Keratinocyte (primary cell): Measurements from ENCODE around the gene PAQR6. TPM values are rescaled to one million over a fixed set of nuclear protein-coding genes. Genes with fewer than 3 reads are reported as not detected.

ENCODE experiments used
- DNase-seq: peaks from one replicate; pipeline ENCODE4 v3.0.0-alpha.2; 2011; ENCODE audit warnings: low read depth, missing footprints, low spot score
- FAIRE-seq: peaks from 2 replicates; lab custom pipeline; 2011; peaks lifted over from hg19 to GRCh38; lab: Jason Lieb, UNC
- H2AFZ ChIP-seq: 2 replicates; pipeline ENCODE4 v1.6.0; 2012; ENCODE audit warnings: low read length, control low read depth, inconsistent platforms; ENCODE audit not compliant: control insufficient read depth
- H3K27ac ChIP-seq: 2 replicates; pipeline ENCODE4 v1.5.1; 2011; ENCODE audit warnings: low read length; ENCODE audit not compliant: control insufficient read depth, insufficient read depth
- H3K27me3 ChIP-seq: 3 replicates; pipeline ENCODE4 v1.6.0; 2011; ENCODE audit warnings: low read length; ENCODE audit not compliant: control insufficient read depth, insufficient read depth; ENCODE audit errors: extremely low read depth
- H3K36me3 ChIP-seq, 2 experiments: 2 replicates in 1 of 2; 3 replicates in 1 of 2; pipeline ENCODE4 v1.5.1; 2011; ENCODE audit warnings: low read length in 2 of 2, mild to moderate bottlenecking in 1 of 2; ENCODE audit not compliant: control insufficient read depth in 2 of 2, insufficient read depth in 2 of 2; ENCODE audit errors: extremely low read depth in 1 of 2
- H3K4me1 ChIP-seq: 3 replicates; pipeline ENCODE4 v1.5.1; 2011; ENCODE audit warnings: low read length; ENCODE audit not compliant: control insufficient read depth, insufficient read depth; ENCODE audit errors: extremely low read depth
- H3K4me2 ChIP-seq: 3 replicates; pipeline ENCODE4 v1.6.0; 2011; ENCODE audit warnings: low read depth, low read length; ENCODE audit not compliant: control insufficient read depth, insufficient read depth; ENCODE audit errors: extremely low read depth
- H3K4me3 ChIP-seq, 3 experiments: fragments of 200-600 bp in 1 of 3; sonication (generic) in 1 of 3; 2 replicates in 2 of 3; 3 replicates in 1 of 3; pipeline ENCODE4 v1.5.1; 2011 to 2016; ENCODE audit warnings: low read length in 3 of 3, mild to moderate bottlenecking in 3 of 3, control low read depth in 2 of 3, inconsistent platforms in 1 of 3, low read depth in 1 of 3, mixed read lengths in 1 of 3, mixed run types in 1 of 3, moderate library complexity in 1 of 3; ENCODE audit not compliant: control insufficient read depth in 2 of 3, insufficient read depth in 2 of 3; ENCODE audit errors: extremely low read depth in 1 of 3
- H3K79me2 ChIP-seq: 2 replicates; pipeline ENCODE4 v1.6.0; 2012; ENCODE audit warnings: low read length; ENCODE audit not compliant: control insufficient read depth, insufficient read depth
- H3K9ac ChIP-seq: 3 replicates; pipeline ENCODE4 v1.6.0; 2011; ENCODE audit warnings: low read length; ENCODE audit not compliant: control insufficient read depth, insufficient read depth; ENCODE audit errors: extremely low read depth
- H3K9me1 ChIP-seq: 3 replicates; pipeline ENCODE4 v1.6.0; 2011; ENCODE audit warnings: low read length; ENCODE audit not compliant: control insufficient read depth, insufficient read depth; ENCODE audit errors: extremely low read depth
- H3K9me3 ChIP-seq: 2 replicates; pipeline ENCODE4 v1.5.1; 2012; ENCODE audit warnings: low read depth, low read length; ENCODE audit not compliant: control insufficient read depth
- H4K20me1 ChIP-seq: 3 replicates; pipeline ENCODE4 v1.6.0; 2011; ENCODE audit warnings: low read length; ENCODE audit not compliant: control insufficient read depth, insufficient read depth; ENCODE audit errors: extremely low read depth
- EZH2 ChIP-seq: IDR thresholded peaks from one replicate; pipeline ENCODE4 v1.6.1; 2012; ENCODE audit warnings: inconsistent platforms, mild to moderate bottlenecking, low read length, moderate library complexity
- dilution Hi-C: fragments of 300-500 bp; cut with MboI; formaldehyde crosslinking; loops from one replicate; pipeline ENCODE4 v1.7.0; 2020; ENCODE audit warnings: low sequenced_read_pairs; ENCODE audit not compliant: extremely low pct_ligation_motif_present
- polyA plus RNA-seq, 5 experiments: library from polyadenylated mRNA; depleted of rRNA in 3 of 5; stranded (reverse) in 3 of 5; stranded (forward) in 1 of 5; unstranded in 1 of 5; fragments of >200 nt; gene quantifications; 1 replicate in 1 of 5; 2 replicates in 3 of 5; 3 replicates in 1 of 5; pipeline versions ENCODE4 v1.2.1 to v1.2.3, GENCODE V29; 2011 to 2012; ENCODE audit warnings: missing spikeins in 2 of 5, low read depth in 1 of 5, low replicate concordance in 1 of 5
- TF ChIP-seq, protein P1 (sequence below), 3 experiments: IDR thresholded peaks in 1 of 3; conservative IDR thresholded peaks in 1 of 3; optimal IDR thresholded peaks in 1 of 3; 2 replicates in 2 of 3; 3 replicates in 1 of 3; pipeline versions ENCODE3 to v1.5.1; 2011; ENCODE audit warnings: low read length in 3 of 3, mild to moderate bottlenecking in 3 of 3, moderate library complexity in 2 of 3, control low read depth in 1 of 3, inconsistent platforms in 1 of 3; ENCODE audit not compliant: insufficient read depth in 2 of 3; ENCODE audit errors: extremely low read depth in 1 of 3

PAQR6 gene
- polyA plus RNA-seq, 1 donor (not counting 4 experiments of a cell fraction or from before 2014, with no cell fraction given): 1.00 TPM

DNA sequence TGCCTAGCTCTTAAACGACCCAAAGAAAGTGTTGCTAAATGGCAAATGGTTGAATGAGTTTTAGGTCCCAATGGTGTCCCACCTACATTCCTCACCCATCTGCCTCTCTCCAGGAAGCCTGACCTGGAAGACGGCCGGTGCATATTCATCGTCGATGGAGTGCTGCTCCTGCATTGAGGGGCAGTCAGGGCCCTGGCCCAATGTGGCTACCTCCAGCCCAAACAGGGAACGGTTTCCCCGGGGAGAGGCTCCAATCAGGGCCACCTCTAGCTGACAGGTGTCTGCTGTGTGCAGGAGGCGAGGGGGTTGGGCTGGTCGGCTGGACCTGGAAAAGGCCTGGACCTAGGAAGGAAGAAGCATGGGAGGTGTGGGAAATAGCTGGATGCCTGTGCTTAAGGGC lies 46.0 kb upstream of the PAQR6 start:
- Histone ChIP-seq H3K4me3 (no peak overlapping the region), H4K20me1 (no peaks in the 10 kb centered on the region), H3K9me1 (no peaks in the 10 kb centered on the region), H3K27me3 (no peaks in the 10 kb centered on the region), H3K4me1 (peaks cover 8% of the 10 kb centered on the region), H3K79me2 (peaks cover 2% of the 10 kb centered on the region), H3K27ac (no peak overlapping the region), H3K9me3 (no peaks in the 10 kb centered on the region), H3K9ac (no peak overlapping the region), H2AFZ (no peak overlapping the region), H3K36me3 (peaks cover 0 to 14% of the 10 kb centered on the region in 2 experiments), H3K4me2 (no peak overlapping the region)
- no peak for TF ChIP-seq EZH2
- TF ChIP-seq, protein P1, sequence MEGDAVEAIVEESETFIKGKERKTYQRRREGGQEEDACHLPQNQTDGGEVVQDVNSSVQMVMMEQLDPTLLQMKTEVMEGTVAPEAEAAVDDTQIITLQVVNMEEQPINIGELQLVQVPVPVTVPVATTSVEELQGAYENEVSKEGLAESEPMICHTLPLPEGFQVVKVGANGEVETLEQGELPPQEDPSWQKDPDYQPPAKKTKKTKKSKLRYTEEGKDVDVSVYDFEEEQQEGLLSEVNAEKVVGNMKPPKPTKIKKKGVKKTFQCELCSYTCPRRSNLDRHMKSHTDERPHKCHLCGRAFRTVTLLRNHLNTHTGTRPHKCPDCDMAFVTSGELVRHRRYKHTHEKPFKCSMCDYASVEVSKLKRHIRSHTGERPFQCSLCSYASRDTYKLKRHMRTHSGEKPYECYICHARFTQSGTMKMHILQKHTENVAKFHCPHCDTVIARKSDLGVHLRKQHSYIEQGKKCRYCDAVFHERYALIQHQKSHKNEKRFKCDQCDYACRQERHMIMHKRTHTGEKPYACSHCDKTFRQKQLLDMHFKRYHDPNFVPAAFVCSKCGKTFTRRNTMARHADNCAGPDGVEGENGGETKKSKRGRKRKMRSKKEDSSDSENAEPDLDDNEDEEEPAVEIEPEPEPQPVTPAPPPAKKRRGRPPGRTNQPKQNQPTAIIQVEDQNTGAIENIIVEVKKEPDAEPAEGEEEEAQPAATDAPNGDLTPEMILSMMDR (optimal IDR thresholded peaks at IDR 0.05 in 1 of 3, IDR thresholded peaks at IDR 0.05 in 1 of 3, conservative IDR thresholded peaks at IDR 0.05 in 1 of 3; ENCODE audit: extremely low read depth in 1 of 3, insufficient read depth in 2 of 3, low read length in 3 of 3): no peak
- no peak for FAIRE-seq
- dilution Hi-C loops: no loop called here
- no peak for DNase-seq

DNA sequence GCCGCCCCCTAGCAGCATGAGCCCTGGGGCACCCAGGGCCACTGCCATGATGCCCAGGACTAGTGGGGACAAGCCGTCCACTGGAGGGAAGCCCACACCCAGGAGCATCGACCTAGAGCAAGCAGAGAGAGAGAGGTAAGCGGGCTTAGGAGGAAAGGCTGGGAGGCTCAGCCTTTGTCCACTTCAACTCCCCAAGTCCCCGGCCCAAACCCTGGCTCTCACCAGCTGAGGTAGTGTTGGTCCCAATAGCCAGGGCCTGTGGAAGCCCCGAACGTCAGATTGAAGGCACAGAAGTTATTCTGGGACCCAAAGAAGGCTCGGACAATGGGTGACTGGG lies 45.2 kb upstream of the PAQR6 start:
- peaks cover 8% of the 10 kb centered on the region for H3K4me1 ChIP-seq
- H4K20me1 ChIP-seq: no peaks in the 10 kb centered on the region
- no peaks in the 10 kb centered on the region for H3K9me1 ChIP-seq
- DNase-seq (no peak), FAIRE-seq (no peak)
- H3K27ac ChIP-seq: no peak overlapping the region
- no peak overlapping the region for H3K4me2 ChIP-seq
- TF ChIP-seq, protein P1 (optimal IDR thresholded peaks at IDR 0.05 in 1 of 3, IDR thresholded peaks at IDR 0.05 in 1 of 3, conservative IDR thresholded peaks at IDR 0.05 in 1 of 3; ENCODE audit: extremely low read depth in 1 of 3, insufficient read depth in 2 of 3, low read length in 3 of 3): no peak
- TF ChIP-seq EZH2: no peak
- no peak overlapping the region for H3K9ac ChIP-seq
- no peaks in the 10 kb centered on the region for H3K27me3 ChIP-seq
- dilution Hi-C loops: no loop called here
- H3K4me3 ChIP-seq: no peak overlapping the region
- peaks cover 2% of the 10 kb centered on the region for H3K79me2 ChIP-seq
- no peak overlapping the region for H2AFZ ChIP-seq
- H3K36me3 ChIP-seq: peaks cover 0 to 16% of the 10 kb centered on the region in 2 experiments
- H3K9me3 ChIP-seq: no peaks in the 10 kb centered on the region
